ENCODE data around the gene NOS1AP.

Gene NOS1AP

DNA sequence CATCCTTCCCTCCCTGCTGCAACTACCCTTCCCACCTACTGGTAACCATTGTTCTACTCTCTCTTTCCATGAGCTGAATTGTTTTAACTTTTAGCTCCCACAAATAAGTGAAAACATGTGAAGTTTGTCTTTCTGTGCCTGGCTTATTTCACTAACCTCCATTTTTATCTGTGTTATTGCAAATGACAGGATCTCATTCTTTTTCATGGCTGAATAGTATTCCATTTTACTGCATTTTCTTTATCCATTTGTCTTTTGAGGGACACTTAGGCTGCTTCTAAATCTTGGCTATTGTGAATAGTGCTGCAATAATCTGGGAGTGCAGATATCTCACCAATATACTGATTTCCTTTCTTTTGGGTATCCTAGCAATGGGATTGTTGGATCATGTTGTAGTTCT is 80.6 kb downstream of the NOS1AP start:
- no peak overlapping the region for H3K4me3 ChIP-seq (ENCODE audit: low read depth, low read length)
- TF ChIP-seq MYC (IDR thresholded peaks at IDR 0.05; ENCODE audit: low read depth, low read length) = no peak
- TF ChIP-seq POLR2A (IDR thresholded peaks at IDR 0.05; ENCODE audit: extremely low read depth, insufficient read length) = no peak
- TF ChIP-seq, protein P1, sequence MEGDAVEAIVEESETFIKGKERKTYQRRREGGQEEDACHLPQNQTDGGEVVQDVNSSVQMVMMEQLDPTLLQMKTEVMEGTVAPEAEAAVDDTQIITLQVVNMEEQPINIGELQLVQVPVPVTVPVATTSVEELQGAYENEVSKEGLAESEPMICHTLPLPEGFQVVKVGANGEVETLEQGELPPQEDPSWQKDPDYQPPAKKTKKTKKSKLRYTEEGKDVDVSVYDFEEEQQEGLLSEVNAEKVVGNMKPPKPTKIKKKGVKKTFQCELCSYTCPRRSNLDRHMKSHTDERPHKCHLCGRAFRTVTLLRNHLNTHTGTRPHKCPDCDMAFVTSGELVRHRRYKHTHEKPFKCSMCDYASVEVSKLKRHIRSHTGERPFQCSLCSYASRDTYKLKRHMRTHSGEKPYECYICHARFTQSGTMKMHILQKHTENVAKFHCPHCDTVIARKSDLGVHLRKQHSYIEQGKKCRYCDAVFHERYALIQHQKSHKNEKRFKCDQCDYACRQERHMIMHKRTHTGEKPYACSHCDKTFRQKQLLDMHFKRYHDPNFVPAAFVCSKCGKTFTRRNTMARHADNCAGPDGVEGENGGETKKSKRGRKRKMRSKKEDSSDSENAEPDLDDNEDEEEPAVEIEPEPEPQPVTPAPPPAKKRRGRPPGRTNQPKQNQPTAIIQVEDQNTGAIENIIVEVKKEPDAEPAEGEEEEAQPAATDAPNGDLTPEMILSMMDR (IDR thresholded peaks at IDR 0.05; ENCODE audit: low read depth, low read length) = no peak
- TF ChIP-seq, protein P2, sequence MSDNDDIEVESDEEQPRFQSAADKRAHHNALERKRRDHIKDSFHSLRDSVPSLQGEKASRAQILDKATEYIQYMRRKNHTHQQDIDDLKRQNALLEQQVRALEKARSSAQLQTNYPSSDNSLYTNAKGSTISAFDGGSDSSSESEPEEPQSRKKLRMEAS (IDR thresholded peaks at IDR 0.05; ENCODE audit: low read depth, low read length) = no peak
- DNase-seq (ENCODE audit: low read depth) = no peak

DNA sequence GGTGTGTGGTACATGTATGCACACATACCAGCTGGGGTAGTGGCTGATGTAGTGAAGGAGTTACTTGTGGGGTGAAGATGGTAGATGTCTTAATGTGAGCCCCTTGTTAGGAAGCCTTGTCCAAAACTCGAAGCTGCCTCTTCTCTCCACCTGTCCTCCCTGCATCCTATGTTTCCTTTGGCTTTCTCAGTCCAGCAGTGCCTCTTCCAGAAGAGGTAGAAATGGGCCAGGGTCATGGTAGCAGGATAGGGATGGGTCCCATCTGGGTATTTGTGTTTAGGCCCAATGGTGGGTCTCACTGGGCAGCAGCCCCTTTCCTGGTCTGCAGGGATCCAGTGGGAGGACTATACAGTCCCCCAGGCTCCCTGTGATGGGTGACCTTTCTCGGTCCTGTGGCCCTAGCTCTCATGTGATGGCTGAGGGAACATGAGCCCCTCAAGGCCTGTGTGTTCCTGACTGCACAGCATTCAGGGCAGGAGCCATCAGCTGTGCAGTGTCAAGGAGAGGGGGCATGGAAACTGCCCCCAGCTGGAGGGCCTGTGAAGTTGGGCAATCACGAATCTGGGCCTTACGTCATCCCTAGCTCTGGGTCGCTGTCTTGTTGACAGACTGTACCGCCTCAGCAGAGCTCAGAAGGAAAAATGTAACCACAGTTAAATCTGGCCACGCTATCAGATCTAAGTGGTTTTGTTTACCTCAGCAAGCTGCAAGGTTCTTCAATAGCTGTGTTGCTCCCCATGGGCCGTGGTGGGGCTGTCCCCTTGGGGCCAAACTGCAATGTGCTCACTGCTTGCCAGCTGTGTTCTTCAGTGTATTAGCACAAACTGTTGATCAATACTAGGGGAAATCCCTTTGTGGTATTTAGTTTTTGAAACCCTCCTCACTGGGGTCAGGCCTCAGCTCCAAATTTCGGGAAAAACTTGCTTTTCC is 82.7 kb downstream of the NOS1AP start:
- TF ChIP-seq POLR2A (IDR thresholded peaks at IDR 0.05; ENCODE audit: extremely low read depth, insufficient read length) (no peak), MYC (IDR thresholded peaks at IDR 0.05; ENCODE audit: low read depth, low read length) (no peak)
- peak; percentile 64 for DNase-seq (ENCODE audit: low read depth)
- no peak overlapping the region for H3K4me3 ChIP-seq (ENCODE audit: low read depth, low read length)

DNA sequence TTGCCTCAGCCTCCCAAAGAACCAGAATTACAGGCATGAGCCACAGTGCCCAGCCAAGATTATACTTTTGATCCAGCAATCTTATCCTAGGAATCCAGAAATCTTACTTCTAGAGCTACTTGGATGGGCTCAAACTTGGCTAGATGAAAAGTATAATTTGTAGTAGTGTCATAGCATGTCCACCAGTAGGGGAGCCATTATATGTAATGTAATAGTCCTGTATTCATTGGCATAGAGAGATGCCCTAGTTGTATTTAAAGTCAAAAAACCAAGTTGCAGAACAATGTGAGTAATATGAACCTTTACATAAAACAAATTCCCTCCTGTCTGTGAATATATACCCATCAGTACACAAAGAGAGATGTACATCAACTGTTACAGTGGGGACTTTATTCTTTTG is 83.9 kb downstream of the NOS1AP start:
- TF ChIP-seq MYC (IDR thresholded peaks at IDR 0.05; ENCODE audit: low read depth, low read length) (no peak), POLR2A (IDR thresholded peaks at IDR 0.05; ENCODE audit: extremely low read depth, insufficient read length) (no peak)
- TF ChIP-seq, protein P1 (IDR thresholded peaks at IDR 0.05; ENCODE audit: low read depth, low read length) = no peak
- TF ChIP-seq, protein P2 (IDR thresholded peaks at IDR 0.05; ENCODE audit: low read depth, low read length) = no peak
- H3K4me3 ChIP-seq (ENCODE audit: low read depth, low read length) = no peak overlapping the region
- no peak for DNase-seq (ENCODE audit: low read depth)

DNA sequence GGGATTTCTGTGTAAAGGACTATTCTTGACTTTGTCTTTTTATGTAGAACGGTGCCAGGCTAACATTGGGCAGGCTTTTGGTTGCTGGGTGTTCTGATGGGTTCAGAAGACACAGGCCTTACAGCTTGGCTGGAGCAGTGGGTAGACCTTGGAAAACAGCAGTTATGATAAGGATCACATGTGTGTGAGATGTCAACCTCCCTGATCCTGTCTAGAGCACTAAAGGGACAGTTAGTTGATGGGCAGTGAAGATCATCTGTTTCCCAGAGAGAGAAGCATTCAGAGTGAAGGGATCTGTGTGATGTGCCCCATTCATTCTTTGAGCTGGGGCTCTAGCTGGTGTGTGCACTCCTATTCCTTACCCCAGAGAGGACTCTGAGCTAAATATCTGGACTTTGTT is 88.0 kb downstream of the NOS1AP start:
- no peak for DNase-seq (ENCODE audit: low read depth)
- no peak for TF ChIP-seq POLR2A (IDR thresholded peaks at IDR 0.05; ENCODE audit: extremely low read depth, insufficient read length)
- TF ChIP-seq, protein P1 (IDR thresholded peaks at IDR 0.05; ENCODE audit: low read depth, low read length) = no peak
- no peak for TF ChIP-seq MYC (IDR thresholded peaks at IDR 0.05; ENCODE audit: low read depth, low read length)
- TF ChIP-seq, protein P2 (IDR thresholded peaks at IDR 0.05; ENCODE audit: low read depth, low read length) = no peak

DNA sequence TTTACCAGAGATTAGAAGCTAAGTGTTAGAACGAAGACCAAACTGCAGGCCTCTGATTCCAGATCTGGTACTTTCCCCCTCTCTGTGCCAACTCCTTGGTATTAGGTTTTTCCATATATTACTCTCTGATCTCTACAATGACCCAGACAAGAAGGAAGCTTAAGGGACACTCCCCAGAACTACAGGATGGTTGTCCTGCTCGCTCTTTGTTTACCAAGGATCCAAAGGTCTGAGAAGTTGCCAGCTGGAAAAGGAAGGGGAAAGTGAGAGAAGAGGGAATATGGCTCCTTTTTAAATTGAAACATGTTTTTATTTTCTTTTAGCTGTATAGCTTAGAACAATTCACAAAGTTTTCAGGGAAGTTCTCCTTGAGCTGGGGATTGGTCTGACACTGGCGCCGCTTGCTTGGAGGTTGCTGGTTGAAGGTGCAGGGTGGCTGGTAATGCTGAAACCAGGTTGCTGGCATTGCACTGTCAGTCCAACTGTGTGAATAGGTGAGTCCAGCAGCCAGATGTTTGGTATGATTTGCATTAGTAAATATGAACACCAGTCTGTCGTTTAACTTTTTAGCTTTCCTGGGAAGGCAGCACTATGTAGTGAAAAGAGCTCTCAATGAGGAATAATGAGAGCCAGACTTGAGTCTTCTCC is 89.3 kb downstream of the NOS1AP start:
- no peak for DNase-seq (ENCODE audit: low read depth)
- H3K4me3 ChIP-seq (ENCODE audit: low read depth, low read length) = no peak overlapping the region
- TF ChIP-seq MYC (IDR thresholded peaks at IDR 0.05; ENCODE audit: low read depth, low read length) (no peak), POLR2A (IDR thresholded peaks at IDR 0.05; ENCODE audit: extremely low read depth, insufficient read length) (no peak)
- TF ChIP-seq, protein P2 (IDR thresholded peaks at IDR 0.05; ENCODE audit: low read depth, low read length) = no peak
- TF ChIP-seq, protein P1 (IDR thresholded peaks at IDR 0.05; ENCODE audit: low read depth, low read length) = no peak

More for the DNA sequence above, 88.0 kb downstream of the NOS1AP start:
- H3K4me3 ChIP-seq (ENCODE audit: low read depth, low read length) = no peak overlapping the region

DNA sequence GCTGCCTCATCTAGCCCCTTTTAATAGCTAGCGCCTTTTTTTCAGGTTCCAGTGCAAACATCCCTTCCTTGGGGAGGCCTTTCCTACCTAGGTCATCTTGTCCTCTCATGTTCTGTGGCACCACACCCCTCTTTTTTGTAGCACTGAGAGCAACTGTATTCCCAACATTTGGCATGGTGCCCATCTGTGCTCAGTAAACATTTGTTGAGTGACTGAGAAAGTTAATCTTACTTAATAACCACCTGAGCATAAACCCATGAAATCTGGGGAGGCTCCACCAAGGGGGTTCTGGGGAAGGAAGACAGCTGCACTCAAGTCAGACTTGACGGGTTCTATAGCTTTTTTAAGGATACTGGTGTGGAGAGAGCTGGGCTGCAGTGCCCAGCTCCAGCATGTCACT is 90.0 kb downstream of the NOS1AP start:
- no peak overlapping the region for H3K4me3 ChIP-seq (ENCODE audit: low read depth, low read length)
- TF ChIP-seq, protein P2 (IDR thresholded peaks at IDR 0.05; ENCODE audit: low read depth, low read length) = no peak
- TF ChIP-seq, protein P1 (IDR thresholded peaks at IDR 0.05; ENCODE audit: low read depth, low read length) = no peak
- no peak for TF ChIP-seq MYC (IDR thresholded peaks at IDR 0.05; ENCODE audit: low read depth, low read length)
- TF ChIP-seq POLR2A (IDR thresholded peaks at IDR 0.05; ENCODE audit: extremely low read depth, insufficient read length) = no peak
- DNase-seq (ENCODE audit: low read depth) = no peak
